Transverse colon (tissue), 4 donors: ENCODE measurements around the gene THY1.

Experiments
- EP300 ChIP-seq: sonication (generic); formaldehyde crosslinking; IDR thresholded peaks from one replicate; pipeline ENCODE4 v1.6.1; 2017; ENCODE audit warnings: antibody characterized with exemption, low read depth
- POLR2AphosphoS5 ChIP-seq, 3 donors: sonication (generic); formaldehyde crosslinking; IDR thresholded peaks; one replicate each; pipeline ENCODE4 v1.6.1; 2016; ENCODE audit warnings: antibody characterized with exemption in 3 of 3
- TF ChIP-seq, protein P1 (sequence below), 5 experiments: fragments of 200-600 bp in 3 of 5; fragments of 450-650 bp in 2 of 5; sonication (generic) in 3 of 5; IDR thresholded peaks; 1 replicate in 2 of 5; 2 replicates in 3 of 5; pipeline ENCODE4 v1.5.1; 2016 to 2017; ENCODE audit warnings: antibody characterized with exemption in 5 of 5, inconsistent platforms in 3 of 5, mild to moderate bottlenecking in 2 of 5, moderate library complexity in 1 of 5

DNA sequence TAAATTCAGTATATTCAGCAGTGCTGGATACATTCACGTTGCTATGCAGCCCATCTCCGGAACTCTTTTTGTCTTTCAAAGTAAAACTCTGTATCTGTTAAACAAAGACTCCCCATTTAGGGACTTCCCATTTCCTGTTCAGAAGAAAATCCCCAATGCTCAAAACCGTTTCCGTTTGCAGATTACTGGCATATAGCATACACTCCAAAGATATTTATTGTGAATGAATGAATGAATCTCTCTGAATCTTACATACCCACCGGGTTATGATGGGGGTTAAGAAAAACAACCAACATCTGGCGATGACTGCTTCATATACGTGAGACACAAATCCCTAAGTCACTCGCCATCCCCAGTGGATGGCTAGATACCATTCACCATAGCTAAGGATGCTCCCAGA, 1.6 kb downstream of the THY1 start:
- TF ChIP-seq, protein P1, sequence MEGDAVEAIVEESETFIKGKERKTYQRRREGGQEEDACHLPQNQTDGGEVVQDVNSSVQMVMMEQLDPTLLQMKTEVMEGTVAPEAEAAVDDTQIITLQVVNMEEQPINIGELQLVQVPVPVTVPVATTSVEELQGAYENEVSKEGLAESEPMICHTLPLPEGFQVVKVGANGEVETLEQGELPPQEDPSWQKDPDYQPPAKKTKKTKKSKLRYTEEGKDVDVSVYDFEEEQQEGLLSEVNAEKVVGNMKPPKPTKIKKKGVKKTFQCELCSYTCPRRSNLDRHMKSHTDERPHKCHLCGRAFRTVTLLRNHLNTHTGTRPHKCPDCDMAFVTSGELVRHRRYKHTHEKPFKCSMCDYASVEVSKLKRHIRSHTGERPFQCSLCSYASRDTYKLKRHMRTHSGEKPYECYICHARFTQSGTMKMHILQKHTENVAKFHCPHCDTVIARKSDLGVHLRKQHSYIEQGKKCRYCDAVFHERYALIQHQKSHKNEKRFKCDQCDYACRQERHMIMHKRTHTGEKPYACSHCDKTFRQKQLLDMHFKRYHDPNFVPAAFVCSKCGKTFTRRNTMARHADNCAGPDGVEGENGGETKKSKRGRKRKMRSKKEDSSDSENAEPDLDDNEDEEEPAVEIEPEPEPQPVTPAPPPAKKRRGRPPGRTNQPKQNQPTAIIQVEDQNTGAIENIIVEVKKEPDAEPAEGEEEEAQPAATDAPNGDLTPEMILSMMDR (IDR thresholded peaks at IDR 0.05), result no peak
- TF ChIP-seq EP300, result no peak
- TF ChIP-seq POLR2AphosphoS5 (IDR thresholded peaks at IDR 0.05), result no peak
